ENCODE data around the gene MAST3.

GRCh38 chr19:18099623-18099995 is 2.0 kb downstream of the MAST3 start:
- TF ChIP-seq CTCF (conservative IDR thresholded peaks at IDR 0.05; ENCODE audit: low read length) (no peak), EZH2phosphoT487 (IDR thresholded peaks at IDR 0.05; ENCODE audit: borderline replicate concordance, low read depth, low read length) (no peak)
